ENCODE measurements around the gene ARHGEF33.

Gene ARHGEF33

GRCh38 chr2:39013871-39014270, 124.2 kb downstream of the ARHGEF33 start:
- TF ChIP-seq CTCF (IDR thresholded peaks at IDR 0.05) = no peak
- TF ChIP-seq ZFX (IDR thresholded peaks at IDR 0.05; ENCODE audit: borderline replicate concordance) = no peak

GRCh38 chr2:39015424-39015823, 125.7 kb downstream of the ARHGEF33 start:
- TF ChIP-seq ZFX (IDR thresholded peaks at IDR 0.05; ENCODE audit: borderline replicate concordance) = no peak
- no peak for TF ChIP-seq CTCF (IDR thresholded peaks at IDR 0.05)

More at GRCh38 chr2:39013871-39014270, 124.2 kb downstream of the ARHGEF33 start:
- no peak overlapping the region for H3K27ac ChIP-seq

GRCh38 chr2:39017334-39017733, 127.7 kb downstream of the ARHGEF33 start:
- no peak overlapping the region for H3K27ac ChIP-seq
- TF ChIP-seq ZFX (IDR thresholded peaks at IDR 0.05; ENCODE audit: borderline replicate concordance) = no peak
- no peak for TF ChIP-seq CTCF (IDR thresholded peaks at IDR 0.05)

More at GRCh38 chr2:39015424-39015823, 125.7 kb downstream of the ARHGEF33 start:
- H3K27ac ChIP-seq = no peak overlapping the region

- H3K27ac ChIP-seq = no peak overlapping the region
- TF ChIP-seq CTCF (IDR thresholded peaks at IDR 0.05) (no peak), ZFX (IDR thresholded peaks at IDR 0.05; ENCODE audit: borderline replicate concordance) (no peak)
These were observed 129.0 kb downstream of the ARHGEF33 start for GRCh38 chr2:39018638-39019037.

GRCh38 chr2:39020383-39020782, 130.7 kb downstream of the ARHGEF33 start:
- no peak for TF ChIP-seq ZFX (IDR thresholded peaks at IDR 0.05; ENCODE audit: borderline replicate concordance)
- TF ChIP-seq CTCF (IDR thresholded peaks at IDR 0.05) = no peak
- no peak overlapping the region for H3K27ac ChIP-seq

- no peak overlapping the region for H3K27ac ChIP-seq
- no peak for TF ChIP-seq ZFX (IDR thresholded peaks at IDR 0.05; ENCODE audit: borderline replicate concordance)
- no peak for TF ChIP-seq CTCF (IDR thresholded peaks at IDR 0.05)
These were observed 133.1 kb downstream of the ARHGEF33 start for GRCh38 chr2:39022642-39023235.

- H3K27ac ChIP-seq = no peak overlapping the region
These were observed 134.0 kb downstream of the ARHGEF33 start for GRCh38 chr2:39023649-39024048.

More at GRCh38 chr2:39023649-39024048, 134.0 kb downstream of the ARHGEF33 start:
- TF ChIP-seq CTCF (IDR thresholded peaks at IDR 0.05) = no peak
- no peak for TF ChIP-seq ZFX (IDR thresholded peaks at IDR 0.05; ENCODE audit: borderline replicate concordance)

Measured in 22Rv1 (cell line).